Esophagus muscularis mucosa (tissue), 3 donors: ENCODE results near the gene RBMS3.

ENCODE experiments used
- POLR2A ChIP-seq: fragments of 450-650 bp; IDR thresholded peaks from one replicate; pipeline ENCODE4 v1.6.1; 2017; ENCODE audit warnings: antibody characterized with exemption, moderate library complexity, mild to moderate bottlenecking, low read depth
- TF ChIP-seq, protein P1 (sequence below), 3 experiments: fragments of 200-600 bp in 2 of 3; fragments of 450-650 bp in 1 of 3; sonication (generic) in 2 of 3; IDR thresholded peaks; one replicate each; pipeline ENCODE4 v1.5.1; 2017 to 2019; ENCODE audit warnings: antibody characterized with exemption in 3 of 3, mild to moderate bottlenecking in 2 of 3, moderate library complexity in 1 of 3

- TF ChIP-seq, protein P1, sequence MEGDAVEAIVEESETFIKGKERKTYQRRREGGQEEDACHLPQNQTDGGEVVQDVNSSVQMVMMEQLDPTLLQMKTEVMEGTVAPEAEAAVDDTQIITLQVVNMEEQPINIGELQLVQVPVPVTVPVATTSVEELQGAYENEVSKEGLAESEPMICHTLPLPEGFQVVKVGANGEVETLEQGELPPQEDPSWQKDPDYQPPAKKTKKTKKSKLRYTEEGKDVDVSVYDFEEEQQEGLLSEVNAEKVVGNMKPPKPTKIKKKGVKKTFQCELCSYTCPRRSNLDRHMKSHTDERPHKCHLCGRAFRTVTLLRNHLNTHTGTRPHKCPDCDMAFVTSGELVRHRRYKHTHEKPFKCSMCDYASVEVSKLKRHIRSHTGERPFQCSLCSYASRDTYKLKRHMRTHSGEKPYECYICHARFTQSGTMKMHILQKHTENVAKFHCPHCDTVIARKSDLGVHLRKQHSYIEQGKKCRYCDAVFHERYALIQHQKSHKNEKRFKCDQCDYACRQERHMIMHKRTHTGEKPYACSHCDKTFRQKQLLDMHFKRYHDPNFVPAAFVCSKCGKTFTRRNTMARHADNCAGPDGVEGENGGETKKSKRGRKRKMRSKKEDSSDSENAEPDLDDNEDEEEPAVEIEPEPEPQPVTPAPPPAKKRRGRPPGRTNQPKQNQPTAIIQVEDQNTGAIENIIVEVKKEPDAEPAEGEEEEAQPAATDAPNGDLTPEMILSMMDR (IDR thresholded peaks at IDR 0.05) = no peak
- TF ChIP-seq POLR2A = no peak
These were observed 697.2 kb downstream of the RBMS3 start for GRCh38 chr3:29978036-29978435.
